HG03025 (cell line): ENCODE data around the gene ZRANB3.
"Not testable (repeated sequence)": the region's sequence is repeated elsewhere in the genome, so short reads cannot be mapped to it uniquely, and the experiment has no call there.

ENCODE experiments used
- ATAC-seq: cut with Tn5 transposase; IDR thresholded peaks from one replicate; pipeline ENCODE4 v1.9.1; 2021; ENCODE audit warnings: mild to moderate bottlenecking, moderate library complexity; ENCODE audit not compliant: unreplicated experiment, low FRiP score

Gene ZRANB3

GRCh38 chr2:135149251-135149650, 381.8 kb downstream of the ZRANB3 start:
- ATAC-seq: no peak

- no peak for ATAC-seq
Measured at GRCh38 chr2:135144343-135144742, 386.7 kb downstream of the ZRANB3 start.

- no peak for ATAC-seq
Measured at GRCh38 chr2:135142323-135142722, 388.7 kb downstream of the ZRANB3 start.

GRCh38 chr2:135140606-135141005, 390.4 kb downstream of the ZRANB3 start:
- no peak for ATAC-seq

- no peak for ATAC-seq
Measured at GRCh38 chr2:135132314-135132713, 398.7 kb downstream of the ZRANB3 start.

GRCh38 chr2:135130751-135131150, 400.3 kb downstream of the ZRANB3 start:
- ATAC-seq: no peak

GRCh38 chr2:135125940-135126339, 405.1 kb downstream of the ZRANB3 start:
- no peak for ATAC-seq

- ATAC-seq: no peak
Measured at GRCh38 chr2:135124924-135125886, 405.8 kb downstream of the ZRANB3 start.

GRCh38 chr2:135121658-135122039, 409.4 kb downstream of the ZRANB3 start:
- ATAC-seq: not testable (repeated sequence)

GRCh38 chr2:135121016-135121657, 409.9 kb downstream of the ZRANB3 start:
- no peak for ATAC-seq

GRCh38 chr2:135119582-135119981, 411.4 kb downstream of the ZRANB3 start:
- ATAC-seq: no peak

- ATAC-seq: no peak
Measured at GRCh38 chr2:135113322-135113721, 417.7 kb downstream of the ZRANB3 start.

GRCh38 chr2:135105513-135106316, 425.3 kb downstream of the ZRANB3 start:
- ATAC-seq: not testable (repeated sequence)

GRCh38 chr2:135103843-135104242, 427.2 kb downstream of the ZRANB3 start:
- ATAC-seq: no peak

- no peak for ATAC-seq
Measured at GRCh38 chr2:135099802-135100483, 431.1 kb downstream of the ZRANB3 start.

- ATAC-seq: no peak
Measured at GRCh38 chr2:135097532-135098231, 433.3 kb downstream of the ZRANB3 start.

GRCh38 chr2:135096665-135097446, 434.2 kb downstream of the ZRANB3 start:
- ATAC-seq: no peak

- ATAC-seq: no peak
Measured at GRCh38 chr2:135095591-135095990, 435.4 kb downstream of the ZRANB3 start.

GRCh38 chr2:135094508-135094907, 436.5 kb downstream of the ZRANB3 start:
- ATAC-seq: no peak
